NOMO-1 treated with DMSO at 0.1 percent for 48 hours (cell line): ENCODE data around the gene PUS10.

Source experiments
- DNase-seq: peaks from one replicate; lab custom pipeline; 2025; ENCODE audit not compliant: unreplicated experiment; lab: John Stamatoyannopoulos, UW

The PUS10 gene

GRCh38 chr2:60973705-60974104 is 44.4 kb downstream of the PUS10 start:
- no peak for DNase-seq

GRCh38 chr2:60972889-60973656 is 45.0 kb downstream of the PUS10 start:
- DNase-seq = no peak

- no peak for DNase-seq
These were observed 51.3 kb downstream of the PUS10 start for GRCh38 chr2:60966507-60967405.

GRCh38 chr2:60965499-60965785 is 52.6 kb downstream of the PUS10 start:
- no peak for DNase-seq

- no peak for DNase-seq
These were observed 53.2 kb downstream of the PUS10 start for GRCh38 chr2:60964651-60965498.

- DNase-seq = no peak
These were observed 54.9 kb downstream of the PUS10 start for GRCh38 chr2:60963190-60963589.

- DNase-seq = no peak
These were observed 55.5 kb downstream of the PUS10 start for GRCh38 chr2:60962528-60962927.

GRCh38 chr2:60961457-60961856 is 56.6 kb downstream of the PUS10 start:
- peak; percentile 69 for DNase-seq

GRCh38 chr2:60960706-60961105 is 57.3 kb downstream of the PUS10 start:
- DNase-seq = no peak

GRCh38 chr2:60959501-60959900 is 58.6 kb downstream of the PUS10 start:
- DNase-seq = no peak

- DNase-seq = no peak
These were observed 59.3 kb downstream of the PUS10 start for GRCh38 chr2:60958800-60959199.

GRCh38 chr2:60958361-60958760 is 59.7 kb downstream of the PUS10 start:
- no peak for DNase-seq

GRCh38 chr2:60957643-60958042 is 60.4 kb downstream of the PUS10 start:
- DNase-seq = no peak

- no peak for DNase-seq
These were observed 60.8 kb downstream of the PUS10 start for GRCh38 chr2:60957224-60957623.

GRCh38 chr2:60954139-60954538 is 63.9 kb downstream of the PUS10 start:
- no peak for DNase-seq

- no peak for DNase-seq
These were observed 69.0 kb downstream of the PUS10 start for GRCh38 chr2:60948926-60949579.

- DNase-seq = no peak
These were observed 69.9 kb downstream of the PUS10 start for GRCh38 chr2:60948161-60948560.

- no peak for DNase-seq
These were observed 71.0 kb downstream of the PUS10 start for GRCh38 chr2:60947056-60947455.

GRCh38 chr2:60945341-60945740 is 72.7 kb downstream of the PUS10 start:
- DNase-seq = no peak

- no peak for DNase-seq
These were observed 78.4 kb downstream of the PUS10 start for GRCh38 chr2:60939622-60940021.

GRCh38 chr2:60938301-60938700 is 79.8 kb downstream of the PUS10 start:
- DNase-seq = no peak
